ENCODE measurements around the gene ODF2.
"Not testable (repeated sequence)": the region's sequence is repeated elsewhere in the genome, so short reads cannot be mapped to it uniquely, and the experiment has no call there.

ODF2 gene

GRCh38 chr9:128485414-128485855 lies 29.6 kb downstream of the ODF2 start:
- no peak for DNase-seq

DNA sequence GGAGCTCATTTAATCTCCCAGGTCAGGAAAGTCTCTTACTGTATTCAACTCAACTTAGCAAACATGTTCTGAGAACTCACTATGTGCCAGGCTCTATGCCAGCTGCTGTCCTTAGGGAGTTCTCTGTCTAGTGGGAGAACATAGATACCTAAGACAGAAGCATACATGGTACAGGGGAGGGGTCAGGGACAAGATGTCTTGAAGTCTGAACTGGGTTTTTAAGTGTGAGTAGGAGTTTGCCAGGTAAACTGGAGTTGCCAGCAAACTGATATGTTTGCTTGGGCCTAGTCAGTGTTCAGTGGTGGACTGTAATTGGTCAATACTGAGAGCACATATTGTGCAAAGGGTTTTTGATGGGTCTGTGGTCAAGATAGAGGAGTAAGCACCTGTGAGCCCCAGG lies 30.4 kb downstream of the ODF2 start:
- DNase-seq: no peak

- DNase-seq: no peak
Measured at GRCh38 chr9:128493424-128493823, 37.6 kb downstream of the ODF2 start.

DNA sequence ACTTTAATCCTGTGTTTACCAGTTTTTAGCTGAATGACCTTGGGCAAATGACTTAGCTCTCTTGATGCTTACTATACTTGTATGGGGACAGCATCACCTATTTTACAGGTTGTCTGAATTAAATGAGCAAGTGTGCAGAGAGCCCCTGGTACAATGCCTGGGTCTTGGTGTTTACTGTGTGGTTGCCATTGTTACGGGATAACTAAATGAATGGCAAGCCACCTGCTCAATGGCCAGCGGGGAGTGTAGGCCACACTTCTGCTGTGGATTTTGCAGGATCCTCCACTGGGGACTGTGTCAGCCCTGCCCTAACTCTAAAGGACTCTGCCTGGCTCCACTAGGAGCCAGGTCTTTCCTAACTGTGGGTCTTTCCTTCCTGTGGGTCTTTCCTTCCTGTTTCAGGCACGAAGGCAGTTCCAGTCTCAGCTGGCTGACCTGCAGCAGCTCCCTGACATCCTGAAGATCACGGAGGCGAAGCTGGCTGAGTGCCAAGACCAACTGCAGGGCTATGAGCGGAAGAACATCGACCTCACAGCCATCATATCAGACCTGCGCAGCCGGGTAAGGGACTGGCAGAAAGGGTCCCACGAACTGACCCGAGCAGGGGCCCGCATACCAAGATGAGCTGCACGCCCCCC lies 38.4 kb downstream of the ODF2 start:
- DNase-seq: peak; percentile 50

- no peak for DNase-seq
Measured at GRCh38 chr9:128494746-128495129, 38.9 kb downstream of the ODF2 start.

DNA sequence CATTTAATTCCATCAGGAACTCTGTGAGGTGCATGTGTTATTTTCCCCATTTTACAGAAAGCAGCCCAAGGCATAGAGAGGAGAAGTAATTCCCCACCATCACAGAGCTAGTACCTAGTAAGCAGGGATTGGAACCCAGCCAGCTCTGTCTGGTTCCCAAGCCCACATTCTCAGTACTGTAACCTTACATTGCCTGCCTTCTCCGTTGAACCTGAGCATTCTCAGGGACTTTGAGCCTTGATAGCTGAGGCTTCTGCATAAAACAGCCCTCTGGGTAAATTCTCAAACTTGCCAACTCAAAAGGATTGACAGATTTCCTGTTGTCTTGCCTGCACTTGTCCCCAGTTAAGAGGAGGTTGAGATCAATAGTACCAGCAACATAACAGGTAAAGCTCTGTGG lies 39.5 kb downstream of the ODF2 start:
- no peak for DNase-seq

DNA sequence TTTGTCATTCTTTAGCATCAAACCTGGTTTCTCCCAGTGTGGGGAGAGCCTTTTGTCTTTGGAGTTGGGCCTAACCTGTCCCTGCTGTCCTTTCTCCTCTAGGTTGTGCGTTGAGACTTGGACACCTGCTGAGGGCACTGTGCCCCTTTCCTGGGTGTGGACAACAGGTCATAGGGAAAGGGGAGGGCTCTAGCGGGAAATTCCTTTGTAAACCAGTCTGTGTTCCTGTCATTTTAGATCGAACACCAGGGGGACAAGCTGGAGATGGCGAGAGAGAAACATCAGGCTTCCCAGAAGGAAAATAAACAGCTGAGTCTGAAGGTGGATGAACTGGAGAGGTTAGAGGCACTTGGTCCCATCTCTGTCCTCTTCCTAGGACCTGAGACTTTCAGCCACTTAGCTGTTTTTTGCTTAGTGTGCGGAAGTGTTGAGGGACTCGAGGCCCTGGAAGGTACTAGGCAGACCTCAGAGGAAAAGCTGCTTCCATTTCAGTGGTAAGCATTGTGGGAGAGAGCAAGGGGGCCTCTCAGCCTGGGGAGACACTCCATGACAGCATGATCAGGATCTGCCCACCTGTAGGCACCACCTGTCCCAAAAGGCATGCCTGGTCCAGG lies 40.1 kb downstream of the ODF2 start:
- no peak for DNase-seq

DNA sequence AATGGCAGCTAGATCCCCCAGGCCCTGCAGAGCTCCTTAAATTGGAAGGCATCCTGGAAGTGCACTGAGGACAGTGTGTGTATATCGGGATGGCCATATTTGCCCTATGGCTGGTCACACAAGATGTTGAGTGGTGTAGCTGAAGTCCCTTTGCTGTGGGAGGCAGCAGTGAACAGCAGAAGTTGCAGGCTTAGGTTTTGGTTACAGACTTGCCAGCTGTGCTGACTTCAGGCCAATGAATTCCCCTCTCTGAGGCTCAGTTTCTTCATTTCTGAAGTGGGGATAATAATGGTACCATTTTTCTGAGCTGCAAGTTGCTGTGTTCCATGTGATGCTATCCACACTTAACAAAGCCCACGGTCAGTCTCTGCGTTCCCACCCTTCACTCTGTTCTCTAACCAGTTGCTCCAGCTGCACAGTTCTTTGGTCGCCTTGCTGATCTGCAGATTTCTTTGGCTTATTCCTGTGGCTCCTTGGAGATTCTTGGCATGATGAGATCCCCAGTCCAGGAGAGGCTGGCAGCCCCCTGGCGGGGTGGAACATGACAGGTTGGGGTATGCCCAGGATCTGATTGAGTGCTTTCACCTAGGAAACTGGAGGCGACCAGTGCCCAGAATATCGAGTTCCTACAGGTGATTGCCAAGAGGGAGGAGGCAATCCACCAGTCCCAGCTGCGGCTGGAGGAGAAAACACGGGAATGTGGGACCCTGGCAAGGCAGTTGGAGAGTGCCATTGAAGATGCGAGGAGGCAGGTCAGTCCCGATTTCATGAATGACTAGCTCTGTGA lies 42.2 kb downstream of the ODF2 start:
- DNase-seq: no peak

DNA sequence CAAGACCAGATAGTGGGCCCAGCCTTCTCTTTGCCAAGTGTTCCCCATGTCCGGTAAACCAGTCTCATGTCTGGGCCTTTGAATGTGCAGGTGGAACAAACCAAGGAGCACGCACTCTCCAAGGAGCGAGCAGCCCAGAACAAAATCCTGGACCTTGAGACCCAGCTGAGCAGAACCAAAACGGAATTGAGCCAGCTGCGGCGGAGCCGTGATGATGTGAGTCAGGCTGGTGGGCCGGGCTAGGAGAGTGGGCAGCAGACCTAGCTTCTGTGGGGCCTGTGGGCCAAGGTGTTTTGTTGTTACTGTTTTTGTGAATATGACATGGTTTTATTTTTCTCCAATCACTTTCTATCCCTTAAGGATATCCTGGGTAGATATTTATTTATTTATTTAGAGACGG lies 43.1 kb downstream of the ODF2 start:
- no peak for DNase-seq

GRCh38 chr9:128499920-128500319 lies 44.1 kb downstream of the ODF2 start:
- DNase-seq: no peak

GRCh38 chr9:128503415-128503825 lies 47.6 kb downstream of the ODF2 start:
- not testable (repeated sequence) for DNase-seq

GRCh38 chr9:128503870-128504269 lies 48.1 kb downstream of the ODF2 start:
- DNase-seq: no peak

DNA sequence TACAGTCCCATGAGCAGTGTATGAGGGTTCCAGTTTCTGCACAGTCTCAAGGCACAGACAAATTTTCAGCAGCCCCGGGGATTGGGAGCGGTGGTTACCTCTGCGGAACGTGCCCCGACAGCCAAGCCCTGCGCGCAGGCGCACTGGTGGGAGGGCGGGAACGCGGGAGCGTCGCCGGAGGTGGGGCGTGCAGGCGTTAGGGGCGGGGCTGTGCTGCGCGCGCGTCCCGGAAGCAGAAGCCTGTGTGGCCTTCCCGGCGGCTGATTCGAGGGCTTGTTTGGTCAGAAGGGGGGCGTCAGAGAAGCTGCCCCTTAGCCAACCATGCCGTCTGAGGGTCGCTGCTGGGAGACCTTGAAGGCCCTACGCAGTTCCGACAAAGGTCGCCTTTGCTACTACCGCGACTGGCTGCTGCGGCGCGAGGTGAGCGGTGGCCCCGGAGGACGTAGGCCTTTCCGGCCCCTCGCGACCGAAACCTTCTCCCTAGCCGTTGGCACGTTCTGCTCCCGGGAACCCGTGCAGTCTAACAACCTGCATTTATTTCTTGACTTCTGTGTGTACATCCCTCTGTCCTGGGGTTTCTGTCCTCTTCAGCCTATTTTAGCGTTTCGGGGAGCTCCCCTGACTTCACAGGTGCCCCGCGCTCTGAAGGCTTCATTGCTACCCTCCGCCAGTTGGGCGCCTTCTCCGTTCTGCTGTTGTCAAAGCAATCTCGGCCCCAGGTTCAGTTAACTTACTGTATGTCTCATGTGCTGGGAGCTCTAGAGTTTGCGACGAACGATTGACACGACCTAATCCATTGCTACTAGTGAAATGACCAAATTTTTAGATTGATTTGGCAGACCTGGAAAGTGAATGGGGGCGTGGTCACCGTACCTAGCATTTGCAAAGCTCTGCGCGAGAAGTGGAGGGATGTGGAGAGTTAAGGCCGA lies 48.9 kb downstream of the ODF2 start, which contains the start of gene GLE1:
GLE1 (plus strand) TSS at position 235 of the 929 bp plus-strand sequence; CDS start at position 322, 87 bp downstream.
- DNase-seq: peak; percentile 75

GRCh38 chr9:128505414-128505765 lies 49.6 kb downstream of the ODF2 start:
- no peak for DNase-seq

- DNase-seq: not testable (repeated sequence)
Measured at GRCh38 chr9:128505906-128506305, 50.1 kb downstream of the ODF2 start.

DNA sequence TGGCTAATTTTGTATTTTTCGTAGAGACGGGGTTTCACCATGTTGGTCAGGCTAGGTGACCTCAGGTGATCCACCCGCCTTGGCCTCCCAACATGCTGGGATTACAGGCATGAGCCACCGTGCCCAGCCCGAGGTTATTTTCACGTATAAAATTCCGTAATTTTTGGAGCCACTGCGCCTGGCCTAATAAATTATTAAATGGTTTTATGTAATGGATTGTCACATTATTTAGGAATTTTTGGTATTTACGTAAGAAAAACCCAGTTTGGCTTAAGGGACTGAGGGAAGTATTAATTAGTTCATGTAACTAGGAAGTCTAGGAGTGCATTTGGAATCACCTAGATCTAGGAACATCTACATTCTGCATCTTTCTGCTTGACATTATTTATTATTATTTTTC lies 57.0 kb downstream of the ODF2 start:
- DNase-seq: no peak

GRCh38 chr9:128521956-128522355 lies 66.2 kb downstream of the ODF2 start:
- no peak for DNase-seq

DNA sequence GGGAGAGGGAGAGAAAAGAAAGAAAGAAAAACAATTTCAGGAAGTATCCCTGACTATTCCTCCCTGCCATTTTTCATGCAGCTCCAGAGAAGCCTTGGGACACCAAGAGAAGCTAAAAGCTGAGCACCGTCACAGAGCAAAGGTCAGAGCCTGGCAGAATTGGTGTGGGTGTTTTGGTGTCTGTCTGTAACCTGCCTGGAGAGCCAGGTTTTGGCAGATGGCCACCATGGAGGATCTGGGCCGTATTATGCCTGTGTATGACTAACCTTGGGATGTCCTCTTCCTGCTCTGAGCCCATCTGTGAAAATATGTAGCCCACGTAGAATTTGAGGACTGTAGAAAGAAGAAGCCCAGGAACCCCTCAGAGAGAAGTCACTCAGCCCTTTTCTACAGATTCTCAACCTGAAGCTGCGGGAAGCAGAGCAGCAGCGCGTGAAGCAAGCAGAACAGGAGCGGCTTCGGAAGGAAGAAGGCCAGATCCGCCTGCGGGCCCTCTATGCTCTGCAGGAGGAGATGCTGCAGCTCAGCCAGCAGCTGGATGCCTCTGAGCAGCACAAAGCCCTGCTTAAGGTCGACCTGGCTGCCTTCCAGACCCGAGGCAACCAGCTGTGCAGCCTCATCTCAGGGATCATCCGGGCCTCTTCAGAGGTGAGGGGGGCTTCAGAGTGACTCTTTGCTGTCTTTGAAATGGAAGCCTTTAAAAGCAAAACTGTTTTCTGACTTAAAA lies 67.6 kb downstream of the ODF2 start:
- DNase-seq: no peak

GRCh38 chr9:128526720-128527119 lies 70.9 kb downstream of the ODF2 start:
- DNase-seq: no peak

DNA sequence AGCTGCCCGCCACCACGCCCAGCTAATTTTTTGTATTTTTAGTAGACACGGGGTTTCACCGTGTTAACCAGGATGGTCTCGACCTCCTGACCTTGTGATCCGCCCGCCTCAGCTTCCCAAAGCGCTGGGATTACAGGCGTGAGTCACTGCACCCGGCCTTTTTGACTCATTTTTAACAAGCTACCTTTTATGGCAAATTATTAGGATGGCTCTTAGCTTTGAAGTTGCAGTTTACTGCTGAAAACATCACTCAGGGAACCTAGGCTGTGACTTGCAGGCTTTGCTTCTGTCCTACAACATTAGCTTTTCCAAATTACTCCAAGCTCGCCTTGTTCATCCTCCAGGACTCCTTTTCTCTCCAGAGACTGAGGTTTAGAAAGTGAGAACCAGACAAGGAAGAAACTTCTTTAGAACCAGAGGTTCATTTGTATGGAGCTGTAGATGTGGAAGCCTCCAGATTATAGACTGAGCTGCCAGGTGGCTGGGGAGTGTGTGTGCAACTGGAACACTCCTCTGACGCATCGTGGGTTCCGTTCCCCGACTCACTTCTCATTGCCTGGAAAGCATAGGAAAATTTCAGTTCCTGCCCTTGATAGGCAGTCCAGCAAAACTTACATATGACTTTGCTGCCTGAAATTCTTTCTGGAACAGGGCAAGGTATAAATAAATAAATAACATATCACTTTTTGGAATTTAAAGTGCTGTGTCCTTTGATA lies 72.8 kb downstream of the ODF2 start:
- DNase-seq: no peak

GRCh38 chr9:128529191-128529590 lies 73.4 kb downstream of the ODF2 start:
- DNase-seq: no peak

DNA sequence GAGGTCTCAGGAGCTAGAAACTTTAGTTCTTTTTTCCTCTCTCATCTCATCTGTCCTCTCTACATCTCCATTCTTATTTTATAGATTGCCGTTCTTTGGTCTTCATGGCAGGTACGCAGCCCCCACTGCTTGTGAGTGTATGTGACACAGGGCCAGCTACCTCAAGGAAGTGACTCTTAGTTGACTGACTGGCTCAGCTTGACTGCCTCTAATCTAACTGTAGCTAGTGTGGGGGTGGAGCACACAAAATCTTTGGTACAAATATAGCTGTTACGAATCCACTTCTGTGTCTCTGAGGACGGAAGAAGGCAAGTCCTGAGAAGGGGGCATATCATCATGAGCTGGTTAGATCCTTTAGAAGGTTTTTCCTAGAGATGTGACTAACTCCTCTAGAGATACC lies 76.8 kb downstream of the ODF2 start:
- DNase-seq: no peak
